Amniotic stem cell (primary cell): ENCODE measurements around the gene LCORL.
"Not testable (repeated sequence)": the region's sequence is repeated elsewhere in the genome, so short reads cannot be mapped to it uniquely, and the experiment has no call there.

Experiments used
- DNase-seq: peaks from one replicate; lab custom pipeline; 2025; lab: John Stamatoyannopoulos, UW

The LCORL gene

GRCh38 chr4:17932041-17932440, 89.5 kb downstream of the LCORL start:
- DNase-seq, result no peak

DNA sequence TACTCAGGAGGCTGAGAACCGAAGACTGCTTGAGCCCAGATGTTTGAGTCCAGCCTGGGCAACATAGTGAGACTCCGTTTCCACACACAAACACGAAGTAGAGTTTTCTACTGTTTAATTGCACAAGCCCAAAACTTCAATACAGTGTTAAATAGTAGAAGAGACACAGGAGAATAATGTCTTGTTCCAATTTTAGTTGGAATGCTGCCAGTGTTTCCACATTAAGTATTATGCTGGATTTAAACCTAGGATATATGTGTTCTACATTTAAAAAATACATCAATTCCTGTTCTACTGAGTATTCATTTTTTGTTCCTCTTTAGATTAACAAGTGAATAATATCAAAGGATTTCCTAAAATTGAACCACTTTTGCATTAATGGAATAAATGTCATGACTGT, 91.3 kb downstream of the LCORL start:
- DNase-seq, result no peak

- DNase-seq, result no peak
These were observed 97.4 kb downstream of the LCORL start for GRCh38 chr4:17924189-17924588.

DNA sequence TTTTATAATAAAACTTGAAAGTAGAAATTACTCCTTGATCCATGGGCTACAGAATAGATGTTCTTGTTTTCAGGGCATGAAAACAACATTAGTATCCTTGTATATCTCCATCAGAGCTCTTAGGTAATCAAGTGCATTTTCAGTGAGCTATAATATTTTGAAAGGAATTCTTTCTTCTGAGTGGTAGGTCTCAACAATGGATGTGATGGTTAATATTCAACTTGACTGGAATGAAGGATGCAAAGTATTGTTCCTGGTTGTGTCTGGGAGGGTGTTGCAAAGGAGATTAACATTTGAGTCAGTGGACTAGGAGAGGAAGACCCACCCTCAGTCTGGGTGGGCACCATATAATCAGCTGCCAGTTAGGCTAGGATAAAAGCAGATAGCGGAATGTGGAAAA, 100.1 kb downstream of the LCORL start:
- DNase-seq, result no peak

DNA sequence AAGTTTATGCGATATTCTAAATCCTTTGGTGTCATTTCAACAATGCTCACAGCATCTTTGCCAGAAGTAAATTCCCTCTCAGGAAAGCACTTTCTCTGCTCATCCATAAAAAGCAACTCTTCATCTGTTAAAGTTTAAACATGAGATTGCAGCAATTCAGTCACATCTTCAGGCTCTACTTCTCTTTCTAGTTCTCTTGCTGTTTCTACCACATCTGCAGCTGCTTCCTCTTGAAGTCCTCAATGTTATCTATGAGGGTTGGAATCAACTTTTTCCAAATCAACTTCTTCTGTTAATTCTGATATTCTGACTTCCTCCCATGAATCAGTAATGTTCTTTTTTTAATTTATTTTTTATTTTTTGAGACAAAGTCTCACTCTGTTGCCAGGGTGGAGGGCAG, 100.9 kb downstream of the LCORL start:
- no peak for DNase-seq

GRCh38 chr4:17915439-17915838, 106.1 kb downstream of the LCORL start:
- no peak for DNase-seq

GRCh38 chr4:17912011-17912410, 109.5 kb downstream of the LCORL start:
- DNase-seq, result no peak

DNA sequence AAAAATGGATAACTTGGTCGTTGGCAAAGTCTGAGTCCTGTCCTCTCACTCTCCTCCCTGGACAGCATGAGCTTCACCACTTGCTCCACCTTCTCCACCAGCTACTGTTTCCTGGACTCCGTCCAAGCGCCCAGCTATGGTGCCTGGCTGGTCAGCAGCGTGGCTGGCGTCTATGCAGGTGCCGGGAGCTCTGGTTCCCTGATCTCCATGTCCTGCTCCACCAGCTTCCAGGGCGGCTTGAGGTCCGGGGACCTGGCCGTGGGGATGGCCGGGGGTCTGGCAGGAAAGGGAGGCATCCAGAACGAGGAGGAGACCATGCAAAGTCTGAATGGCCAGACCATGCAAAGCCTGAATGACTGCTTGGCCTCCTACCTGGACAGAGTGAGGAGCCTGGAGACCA, 109.9 kb downstream of the LCORL start:
- DNase-seq, result no peak

DNA sequence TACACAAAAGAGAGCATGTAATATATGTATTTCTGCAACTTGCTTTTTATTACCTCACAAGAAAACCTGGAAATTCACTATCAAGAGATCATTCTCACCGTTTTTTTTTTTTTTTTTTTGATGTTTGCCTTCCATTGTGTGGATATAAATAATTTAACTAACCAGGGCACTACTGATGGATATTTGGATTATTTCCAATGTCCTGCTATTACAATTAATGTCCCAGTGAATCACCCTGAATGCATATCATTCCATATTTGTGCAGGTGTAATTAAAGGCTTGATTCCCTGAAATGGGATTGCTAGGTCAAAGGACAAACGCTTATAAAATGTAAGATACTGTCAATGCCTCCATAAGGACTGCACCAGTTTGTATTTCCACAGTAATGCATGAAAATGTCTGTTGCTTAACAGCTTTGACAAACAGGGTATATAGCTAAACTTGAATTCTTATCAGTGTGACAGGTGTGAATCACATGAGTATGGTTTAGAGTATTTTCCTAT, 123.0 kb downstream of the LCORL start:
- no peak for DNase-seq

GRCh38 chr4:17895481-17895880, 126.1 kb downstream of the LCORL start:
- no peak for DNase-seq

DNA sequence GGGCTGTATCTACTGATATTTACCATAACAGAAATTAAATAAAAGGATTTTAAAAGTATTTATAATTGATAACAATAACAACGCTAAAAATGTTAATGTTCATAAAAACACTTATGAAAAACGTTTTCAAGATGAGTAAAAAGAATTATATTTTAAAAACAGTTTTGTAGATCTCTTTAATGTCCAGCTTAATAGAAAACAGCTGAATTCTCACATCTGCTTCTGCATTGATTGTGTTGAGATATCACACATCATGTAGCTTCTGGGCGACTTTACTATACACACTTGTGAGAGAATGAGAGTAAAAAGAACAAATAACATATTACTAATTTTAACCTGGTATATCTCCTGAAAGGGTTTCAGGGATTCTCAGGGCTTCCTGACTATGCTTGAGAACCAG, 127.1 kb downstream of the LCORL start:
- DNase-seq, result no peak

DNA sequence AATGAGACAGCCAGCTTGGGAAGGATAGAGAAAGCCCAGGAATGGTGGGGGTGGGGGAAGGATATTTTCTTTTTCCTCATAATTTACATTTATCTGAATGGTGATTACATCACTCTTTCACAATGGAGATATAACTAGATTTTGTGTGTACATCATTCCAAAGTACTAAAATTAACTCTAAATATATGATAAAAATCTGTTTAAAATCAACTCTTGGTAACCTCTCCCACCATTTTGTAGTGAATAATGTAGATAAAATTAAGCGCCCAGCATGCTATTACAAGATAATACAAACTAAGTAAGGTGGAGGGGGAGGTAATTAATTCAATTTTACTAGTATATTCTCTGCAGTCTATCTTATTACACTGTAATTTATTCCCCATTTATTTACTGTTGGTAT, 131.9 kb downstream of the LCORL start:
- DNase-seq, result no peak

DNA sequence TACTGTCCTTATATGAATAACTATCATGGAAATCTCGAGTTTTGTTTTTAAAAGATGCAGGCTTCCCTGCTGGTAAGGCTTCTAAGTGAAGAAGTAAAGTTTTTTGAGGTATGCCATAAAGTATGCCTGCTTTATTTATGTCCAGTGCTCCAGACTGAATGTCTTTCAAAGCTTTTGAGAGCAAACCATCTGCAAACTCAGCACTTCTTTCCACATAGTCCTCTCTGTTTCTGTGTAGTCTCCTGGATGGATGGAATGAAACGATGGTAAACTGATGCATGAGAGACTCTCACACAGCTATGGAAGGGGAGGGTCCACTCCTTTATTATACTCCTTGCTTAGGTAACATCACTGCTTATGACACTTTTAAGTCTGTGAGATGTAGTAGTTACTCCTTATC, 137.0 kb downstream of the LCORL start:
- DNase-seq, result no peak

- no peak for DNase-seq
These were observed 137.5 kb downstream of the LCORL start for GRCh38 chr4:17884063-17884462.

GRCh38 chr4:17877661-17878060, 143.9 kb downstream of the LCORL start:
- no peak for DNase-seq

DNA sequence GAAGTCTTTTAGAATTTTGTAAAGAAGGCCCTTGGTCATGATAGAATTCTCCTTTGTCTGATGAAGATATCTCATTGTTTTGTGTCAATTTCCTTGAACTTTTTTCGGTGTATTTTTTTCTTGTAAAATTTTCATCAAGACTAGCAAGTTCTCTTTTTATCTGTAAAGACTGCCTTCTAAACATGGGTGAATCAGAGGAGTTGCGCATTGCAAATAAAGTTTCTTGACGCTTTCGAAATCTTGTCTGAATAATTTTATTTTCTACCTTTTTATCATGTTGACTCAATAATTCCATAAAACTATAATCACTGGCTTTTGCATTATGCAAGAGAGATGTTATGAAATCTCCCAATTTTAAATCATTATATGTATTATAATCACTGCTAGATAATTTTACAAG, 144.6 kb downstream of the LCORL start:
- no peak for DNase-seq

DNA sequence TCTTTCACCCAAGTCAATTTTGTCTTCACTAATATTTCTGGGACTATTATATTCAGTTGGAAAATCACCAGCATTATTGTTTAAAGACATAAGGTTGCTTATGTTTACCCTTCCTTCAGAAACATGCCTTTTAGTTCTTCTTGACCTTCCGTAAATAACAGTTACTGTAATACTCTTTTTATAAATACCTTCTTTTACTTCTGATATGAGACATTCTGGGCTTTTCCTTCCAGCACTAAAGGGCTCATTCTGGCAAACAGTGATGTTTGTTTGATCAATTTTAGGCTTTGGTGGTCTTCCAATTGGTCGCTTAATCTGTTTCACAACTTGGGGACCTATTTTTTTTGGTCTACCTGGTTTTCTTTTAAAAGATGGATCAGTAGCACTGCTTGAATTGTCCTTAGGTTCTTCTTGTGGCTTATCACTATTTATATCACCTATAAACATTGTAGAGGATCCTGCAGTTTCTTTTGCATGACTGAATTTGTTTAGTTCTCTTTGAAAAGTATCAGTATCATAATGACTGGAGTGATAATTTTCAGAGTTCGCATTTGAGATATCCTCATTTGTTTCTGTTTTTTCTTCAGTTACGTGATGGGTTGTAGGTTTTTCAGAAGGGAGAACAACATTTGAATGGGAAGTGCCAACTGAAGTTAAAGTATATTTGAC, 146.0 kb downstream of the LCORL start:
- DNase-seq, result no peak

DNA sequence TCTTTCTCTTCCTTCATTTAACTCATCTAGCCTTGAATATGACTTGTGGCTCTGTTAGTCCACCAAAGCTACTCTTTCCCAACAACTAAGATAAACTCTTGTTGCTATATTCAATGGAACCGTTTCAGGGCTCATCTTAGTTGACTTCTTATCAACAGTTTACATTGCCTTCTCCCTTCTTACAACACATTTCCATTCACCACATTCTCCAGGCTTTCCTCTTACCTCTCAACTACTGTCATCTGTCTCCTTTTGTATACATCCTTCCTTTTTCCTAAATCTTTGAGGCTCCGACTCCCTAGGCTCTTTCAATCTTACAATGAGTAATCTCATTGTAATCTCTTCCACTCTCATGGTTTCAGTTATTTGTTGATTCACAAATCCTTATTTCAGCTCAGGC, 152.2 kb downstream of the LCORL start:
- DNase-seq, result no peak

- no peak for DNase-seq
These were observed 154.3 kb downstream of the LCORL start for GRCh38 chr4:17867276-17867675.

DNA sequence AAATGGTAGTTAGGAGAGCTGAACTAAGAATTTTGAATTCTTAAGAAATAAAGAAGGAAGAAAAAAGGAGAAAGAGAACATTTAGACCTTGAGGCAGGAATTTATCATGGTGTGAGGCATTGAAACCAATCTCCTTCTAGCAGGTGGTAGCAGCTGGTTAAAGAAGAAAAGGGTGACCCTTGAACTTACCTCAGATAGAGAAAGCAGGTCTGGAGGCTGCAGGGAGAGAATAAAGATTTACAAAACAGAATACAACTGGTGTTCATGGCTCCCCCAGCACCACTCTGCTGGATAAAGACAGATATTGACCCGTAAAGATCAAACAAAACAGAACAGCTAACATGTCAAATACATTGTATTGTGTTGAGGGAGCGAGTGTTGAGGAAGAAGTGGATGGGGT, 154.7 kb downstream of the LCORL start:
- DNase-seq, result no peak

- no peak for DNase-seq
These were observed 155.6 kb downstream of the LCORL start for GRCh38 chr4:17865866-17866363.

GRCh38 chr4:17861906-17862305, 159.6 kb downstream of the LCORL start:
- not testable (repeated sequence) for DNase-seq

DNA sequence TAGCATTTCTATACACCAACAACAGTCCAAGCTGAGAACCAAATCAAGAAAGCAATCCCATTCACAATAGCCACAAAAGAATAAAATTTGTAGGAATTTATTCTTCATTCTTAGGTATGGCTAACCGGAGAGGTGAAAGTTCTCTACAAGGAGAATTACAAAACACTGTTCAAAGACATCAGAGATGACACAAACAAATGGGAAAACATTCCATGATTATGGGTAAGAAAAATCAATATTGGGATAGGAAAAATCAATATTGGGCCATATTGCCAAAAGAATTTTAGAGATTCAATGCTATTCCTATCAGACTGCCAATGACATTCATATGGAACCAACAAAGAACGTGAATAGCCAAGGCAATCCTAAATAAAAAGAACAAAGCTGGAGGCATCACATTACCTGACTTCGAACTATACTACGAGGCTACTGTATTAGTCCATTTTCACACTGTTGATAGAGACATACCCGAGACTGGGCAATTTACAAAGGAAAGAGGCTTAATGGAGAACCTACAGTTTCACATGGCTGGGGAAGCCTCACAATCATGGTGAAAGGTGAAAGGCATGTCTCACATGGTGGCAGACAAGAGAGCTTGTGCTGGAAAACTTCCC, 161.7 kb downstream of the LCORL start:
- DNase-seq, result no peak

DNA sequence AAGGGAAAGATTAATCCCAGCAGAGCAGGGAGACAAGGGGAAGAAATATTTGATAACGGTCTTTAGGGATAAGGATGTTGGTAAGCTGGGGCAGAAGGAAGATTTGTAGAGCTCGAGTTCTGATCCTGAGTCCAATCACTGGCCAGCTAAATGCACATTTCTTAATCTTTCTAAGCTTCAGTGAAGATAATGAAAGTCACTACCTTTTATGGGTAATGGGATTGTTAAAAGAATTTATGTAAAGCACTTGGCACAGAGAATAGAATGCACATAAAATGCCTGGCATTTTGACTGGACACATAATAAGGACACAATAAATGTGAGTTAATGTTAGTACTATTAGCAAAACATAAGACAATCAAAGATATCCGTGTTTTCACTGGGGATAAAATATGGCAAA, 167.5 kb downstream of the LCORL start:
- no peak for DNase-seq
